Stomach (tissue), 9 donors: ENCODE results near the gene STXBP2. TPM values are rescaled to one million over a fixed set of nuclear protein-coding genes. Genes with fewer than 3 reads are reported as not detected.

Experiments
- DNase-seq, 2 donors: peaks; one replicate each; pipeline versions ENCODE4 v3.0.0 to v3.0.0-alpha.2; 2013 to 2019
- H3K27ac ChIP-seq, 5 donors: fragments of 200-600 bp in 4 of 5; sonication (generic) in 4 of 5; one replicate each; pipeline ENCODE4 v1.5.1; 2013 to 2019; ENCODE audit warnings: mild to moderate bottlenecking in 1 of 5, moderate library complexity in 1 of 5
- H3K27me3 ChIP-seq, 3 donors: fragments of 200-600 bp; sonication (generic); one replicate each; pipeline ENCODE4 v1.5.1; 2017 to 2019; ENCODE audit warnings: mixed run types in 1 of 3
- H3K36me3 ChIP-seq, 4 donors: fragments of 200-600 bp; sonication (generic); 1 replicate in 3 of 4; 2 replicates in 1 of 4; pipeline ENCODE4 v1.5.1; 2016 to 2019
- H3K4me1 ChIP-seq, 4 donors: fragments of 200-600 bp; sonication (generic); one replicate each; pipeline ENCODE4 v1.5.1; 2016 to 2019
- H3K4me3 ChIP-seq, 4 donors: fragments of 200-600 bp; sonication (generic) in 3 of 4; one replicate each; pipeline ENCODE4 v1.5.1; 2016 to 2019; ENCODE audit warnings: mild to moderate bottlenecking in 1 of 4
- H3K9me3 ChIP-seq, 4 donors: fragments of 200-600 bp; sonication (generic); one replicate each; pipeline ENCODE4 v1.5.1; 2016 to 2019
- EP300 ChIP-seq: sonication (generic); formaldehyde crosslinking; IDR thresholded peaks from one replicate; pipeline ENCODE4 v1.6.1; 2017; ENCODE audit warnings: antibody characterized with exemption
- POLR2A ChIP-seq, 4 donors: fragments of 450-650 bp; IDR thresholded peaks; one replicate each; pipeline ENCODE4 v1.6.1; 2016; ENCODE audit warnings: antibody characterized with exemption in 4 of 4, control low read depth in 2 of 4, mild to moderate bottlenecking in 1 of 4, moderate library complexity in 1 of 4
- POLR2AphosphoS5 ChIP-seq, 3 donors: sonication (generic); formaldehyde crosslinking; IDR thresholded peaks; one replicate each; pipeline ENCODE4 v1.6.1; 2016; ENCODE audit warnings: antibody characterized with exemption in 3 of 3
- WGBS, 5 donors: extraction: QIAGEN DNeasy Blood & Tissue Kit in 3 of 5; methylation state at CpG; one replicate each; pipeline versions ENCODE4 v1.1.5 to v1.1.7; 2013 to 2018; 5-methylcytosine and 5-hydroxymethylcytosine counted together
- intact Hi-C: fragments of 100-400 bp; cut with DNase I; formaldehyde crosslinking; loops from one replicate; pipeline ENCODE4 v1.15.1; 2023; ENCODE audit warnings: low total_unique reads
- polyA plus RNA-seq, 3 donors: library from polyadenylated mRNA; stranded (reverse); fragments of 200-250 nt; gene quantifications; one replicate each; pipeline ENCODE4 v1.2.3, GENCODE V29; 2013
- total RNA-seq, 5 donors: library from RNA; depleted of rRNA; stranded (reverse); fragments of >200 nt; gene quantifications; one replicate each; pipeline versions ENCODE4 v1.1.0 to v1.2.3, GENCODE V29; 2014 to 2016
- TF ChIP-seq, protein P1 (sequence below), 7 experiments: fragments of 450-650 bp in 4 of 7; fragments of 200-600 bp in 3 of 7; sonication (generic) in 3 of 7; IDR thresholded peaks; one replicate each; pipeline ENCODE4 v1.5.1; 2016 to 2019; ENCODE audit warnings: antibody characterized with exemption in 7 of 7, control low read depth in 2 of 7, mild to moderate bottlenecking in 1 of 7
- donor health status: healthy with polysubstance abuse.
- donor health status: Bipolar disorder and iron deficiency.
- donor health status: healthy.

STXBP2 gene
- total and polyA plus RNA-seq, 8 donors = 46.6 to 734 (median 138) TPM

DNA sequence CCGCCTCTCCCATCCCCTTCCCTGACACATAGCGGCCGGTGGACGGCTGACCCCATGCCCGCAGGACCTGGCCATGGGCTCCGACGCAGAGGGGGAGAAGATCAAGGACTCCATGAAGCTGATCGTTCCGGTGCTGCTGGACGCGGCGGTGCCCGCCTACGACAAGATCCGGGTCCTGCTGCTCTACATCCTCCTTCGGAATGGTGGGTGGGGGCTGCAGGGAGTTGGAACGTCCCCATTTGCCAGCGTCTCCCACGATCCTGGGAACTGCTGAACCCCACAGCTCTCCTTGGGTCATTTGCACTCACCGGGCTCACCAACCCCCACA lies 7.6 kb downstream of the STXBP2 start:
- DNase-seq = no peak
- TF ChIP-seq EP300 (no peak), POLR2A (IDR thresholded peaks at IDR 0.05) (no peak), POLR2AphosphoS5 (IDR thresholded peaks at IDR 0.05) (no peak)
- TF ChIP-seq, protein P1, sequence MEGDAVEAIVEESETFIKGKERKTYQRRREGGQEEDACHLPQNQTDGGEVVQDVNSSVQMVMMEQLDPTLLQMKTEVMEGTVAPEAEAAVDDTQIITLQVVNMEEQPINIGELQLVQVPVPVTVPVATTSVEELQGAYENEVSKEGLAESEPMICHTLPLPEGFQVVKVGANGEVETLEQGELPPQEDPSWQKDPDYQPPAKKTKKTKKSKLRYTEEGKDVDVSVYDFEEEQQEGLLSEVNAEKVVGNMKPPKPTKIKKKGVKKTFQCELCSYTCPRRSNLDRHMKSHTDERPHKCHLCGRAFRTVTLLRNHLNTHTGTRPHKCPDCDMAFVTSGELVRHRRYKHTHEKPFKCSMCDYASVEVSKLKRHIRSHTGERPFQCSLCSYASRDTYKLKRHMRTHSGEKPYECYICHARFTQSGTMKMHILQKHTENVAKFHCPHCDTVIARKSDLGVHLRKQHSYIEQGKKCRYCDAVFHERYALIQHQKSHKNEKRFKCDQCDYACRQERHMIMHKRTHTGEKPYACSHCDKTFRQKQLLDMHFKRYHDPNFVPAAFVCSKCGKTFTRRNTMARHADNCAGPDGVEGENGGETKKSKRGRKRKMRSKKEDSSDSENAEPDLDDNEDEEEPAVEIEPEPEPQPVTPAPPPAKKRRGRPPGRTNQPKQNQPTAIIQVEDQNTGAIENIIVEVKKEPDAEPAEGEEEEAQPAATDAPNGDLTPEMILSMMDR (IDR thresholded peaks at IDR 0.05) = no peak
- intact Hi-C loops = no loop called here
- no peak overlapping the region for H3K27ac ChIP-seq
- H3K27me3 ChIP-seq = peaks cover 0 to 42% (median 0%) of the 10 kb centered on the region in 3 donors
- H3K9me3 ChIP-seq = no peaks in the 10 kb centered on the region
- peaks cover 0 to 24% (median 2%) of the 10 kb centered on the region in 4 donors for H3K4me1 ChIP-seq
- no peak overlapping the region for H3K4me3 ChIP-seq
- H3K36me3 ChIP-seq = peaks cover 0 to 65% (median 50%) of the 10 kb centered on the region in 4 donors
- WGBS, 5 donors = 89 to 97% (median 93%) methylated on average over 6 to 20 of the region's 20 CpGs

GRCh38 chr19:7645163-7645562 lies 8.3 kb downstream of the STXBP2 start:
- 81 to 95% (median 87%) methylated on average over 13 to 14 of the region's 14 CpGs for WGBS, 5 donors
- intact Hi-C loops = no loop called here
- H3K27me3 ChIP-seq = peaks cover 0 to 42% (median 0%) of the 10 kb centered on the region in 3 donors
- no peak overlapping the region for H3K4me3 ChIP-seq
- DNase-seq = no peak
- H3K9me3 ChIP-seq = no peaks in the 10 kb centered on the region
- H3K4me1 ChIP-seq = peaks cover 0 to 18% (median 0%) of the 10 kb centered on the region in 4 donors
- H3K36me3 ChIP-seq = peaks cover 0 to 62% (median 47%) of the 10 kb centered on the region in 4 donors
- no peak for TF ChIP-seq POLR2A (IDR thresholded peaks at IDR 0.05)
- TF ChIP-seq POLR2AphosphoS5 (IDR thresholded peaks at IDR 0.05) = no peak
- no peak overlapping the region for H3K27ac ChIP-seq

- WGBS, 5 donors = 65 to 80% (median 76%) methylated on average over 19 to 20 of the region's 20 CpGs
- Histone ChIP-seq H3K27ac (no peak overlapping the region), H3K9me3 (no peaks in the 10 kb centered on the region), H3K27me3 (peaks cover 0 to 47% (median 0%) of the 10 kb centered on the region in 3 donors), H3K36me3 (peaks cover 0 to 56% (median 45%) of the 10 kb centered on the region in 4 donors), H3K4me1 (peaks cover 0 to 17% (median 0%) of the 10 kb centered on the region in 4 donors), H3K4me3 (no peak overlapping the region)
- no peak for DNase-seq
- TF ChIP-seq EP300 = no peak
- no peak for TF ChIP-seq POLR2AphosphoS5 (IDR thresholded peaks at IDR 0.05)
- TF ChIP-seq, protein P1 (IDR thresholded peaks at IDR 0.05) = no peak
- TF ChIP-seq POLR2A (IDR thresholded peaks at IDR 0.05) = no peak
- intact Hi-C loops = no loop called here
Observed at GRCh38 chr19:7645656-7646425, 8.9 kb downstream of the STXBP2 start.

GRCh38 chr19:7646426-7646700 lies 9.5 kb downstream of the STXBP2 start:
- intact Hi-C loops = no loop called here
- TF ChIP-seq POLR2AphosphoS5 (IDR thresholded peaks at IDR 0.05) (no peak), POLR2A (IDR thresholded peaks at IDR 0.05) (no peak), EP300 (no peak)
- TF ChIP-seq, protein P1 (IDR thresholded peaks at IDR 0.05) = no peak
- Histone ChIP-seq H3K27ac (no peak overlapping the region), H3K36me3 (peaks cover 0 to 53% (median 42%) of the 10 kb centered on the region in 4 donors), H3K9me3 (no peaks in the 10 kb centered on the region), H3K27me3 (peaks cover 0 to 52% (median 0%) of the 10 kb centered on the region in 3 donors), H3K4me3 (no peak overlapping the region), H3K4me1 (peaks cover 0 to 17% (median 0%) of the 10 kb centered on the region in 4 donors)
- 69 to 90% (median 87%) methylated on average over 8 of the region's 8 CpGs for WGBS, 5 donors
- DNase-seq = no peak

GRCh38 chr19:7647156-7647555 lies 10.2 kb downstream of the STXBP2 start:
- Histone ChIP-seq H3K27me3 (peaks cover 0 to 51% (median 0%) of the 10 kb centered on the region in 3 donors), H3K9me3 (no peaks in the 10 kb centered on the region), H3K4me3 (no peak overlapping the region), H3K36me3 (peaks cover 0 to 45% (median 39%) of the 10 kb centered on the region in 4 donors), H3K27ac (no peak overlapping the region), H3K4me1 (peaks cover 0 to 25% (median 5%) of the 10 kb centered on the region in 4 donors)
- DNase-seq = no peak
- intact Hi-C loops = no loop called here
- WGBS, 5 donors = 85 to 95% (median 92%) methylated on average over 21 to 26 of the region's 26 CpGs
- TF ChIP-seq, protein P1 (IDR thresholded peaks at IDR 0.05) = no peak
